ENCODE measurements around the gene GRIK4.

DNA sequence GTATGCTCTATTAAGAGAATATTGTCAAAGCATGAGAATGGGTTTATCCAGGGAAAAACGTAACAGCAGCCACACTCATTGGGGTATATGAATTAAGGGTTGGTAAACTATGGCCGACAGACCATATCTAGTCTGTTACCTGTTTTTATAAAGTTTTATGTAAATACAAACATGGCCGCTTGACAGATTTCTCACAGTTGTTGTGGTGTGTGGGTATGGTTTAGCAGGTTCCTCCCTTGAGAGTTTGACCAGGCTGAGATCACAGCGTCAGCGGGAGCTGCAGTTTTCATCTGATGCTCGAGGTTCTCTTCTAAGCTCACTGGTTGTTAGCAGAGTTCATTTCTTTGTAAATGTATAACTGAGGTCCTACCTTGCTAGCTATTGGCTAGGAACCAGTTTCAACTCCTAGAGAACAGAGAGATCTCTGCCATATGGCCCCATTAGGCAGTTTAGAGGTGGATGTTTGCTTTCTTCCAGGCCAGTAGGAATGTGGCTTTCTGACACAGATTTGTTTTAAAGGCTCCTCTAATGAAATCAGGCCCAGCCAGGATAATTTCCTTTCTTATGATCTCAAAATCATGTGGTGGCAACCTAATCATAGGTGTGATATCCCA, 45.5 kb upstream of the GRIK4 start:
- TF ChIP-seq, protein P1, sequence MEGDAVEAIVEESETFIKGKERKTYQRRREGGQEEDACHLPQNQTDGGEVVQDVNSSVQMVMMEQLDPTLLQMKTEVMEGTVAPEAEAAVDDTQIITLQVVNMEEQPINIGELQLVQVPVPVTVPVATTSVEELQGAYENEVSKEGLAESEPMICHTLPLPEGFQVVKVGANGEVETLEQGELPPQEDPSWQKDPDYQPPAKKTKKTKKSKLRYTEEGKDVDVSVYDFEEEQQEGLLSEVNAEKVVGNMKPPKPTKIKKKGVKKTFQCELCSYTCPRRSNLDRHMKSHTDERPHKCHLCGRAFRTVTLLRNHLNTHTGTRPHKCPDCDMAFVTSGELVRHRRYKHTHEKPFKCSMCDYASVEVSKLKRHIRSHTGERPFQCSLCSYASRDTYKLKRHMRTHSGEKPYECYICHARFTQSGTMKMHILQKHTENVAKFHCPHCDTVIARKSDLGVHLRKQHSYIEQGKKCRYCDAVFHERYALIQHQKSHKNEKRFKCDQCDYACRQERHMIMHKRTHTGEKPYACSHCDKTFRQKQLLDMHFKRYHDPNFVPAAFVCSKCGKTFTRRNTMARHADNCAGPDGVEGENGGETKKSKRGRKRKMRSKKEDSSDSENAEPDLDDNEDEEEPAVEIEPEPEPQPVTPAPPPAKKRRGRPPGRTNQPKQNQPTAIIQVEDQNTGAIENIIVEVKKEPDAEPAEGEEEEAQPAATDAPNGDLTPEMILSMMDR (IDR thresholded peaks at IDR 0.05): no peak
- TF ChIP-seq POLR2A (IDR thresholded peaks at IDR 0.05): no peak
